K562 (cell line): ENCODE measurements around the gene CCDC106. TPM values are rescaled to one million over a fixed set of nuclear protein-coding genes. Genes with fewer than 3 reads are reported as not detected.
A peak's percentile ranks its signal among the peaks of the same experiment; 100 is the strongest.

Source experiments
- ATAC-seq: fragments of 200-7000 bp; cut with Tn5 transposase; 3 replicates; pipeline ENCODE4 v1.9.1; 2020; ENCODE audit warnings: moderate library complexity
- BruUV-seq: library from RNA; stranded (reverse); fragments of 400-500 nt; replicated peaks from 2 replicates; lab custom pipeline; 2021; lab: Mats Ljungman, UMichigan
- CTCF ChIA-PET: fragments of 300-600 bp; formaldehyde crosslinking; extraction: SDS; loops from one replicate; lab custom pipeline; 2021; ENCODE audit warnings: low intra/inter-chr PET ratio; lab: Yijun Ruan, JAX
- POLR2A ChIA-PET: fragments of 300-600, 350-650 bp; sonication (Branson Sonifier 250); formaldehyde crosslinking; extraction: SDS; loops from one replicate; lab custom pipeline; 2021; ENCODE audit warnings: antibody characterized with exemption, inconsistent platforms; lab: Yijun Ruan, JAX
- DNase-seq, 4 experiments: peaks; one replicate each; pipeline versions ENCODE4 v3.0.0 to v3.0.0-alpha.2; 2011 to 2018; ENCODE audit warnings: low spot score in 3 of 4, mixed read lengths in 3 of 4; ENCODE audit errors: extremely low read depth in 1 of 4
- FAIRE-seq: peaks from 2 replicates; lab custom pipeline; 2011; peaks lifted over from hg19 to GRCh38; lab: Jason Lieb, UNC
- H2AFZ ChIP-seq: 2 replicates; pipeline ENCODE4 v1.6.0; 2011; ENCODE audit warnings: low read depth, low read length, control low read depth, inconsistent platforms
- H3K27ac ChIP-seq: fragments of 200-600 bp; 3 replicates; pipeline ENCODE4 v1.8.0; 2011; ENCODE audit warnings: low read depth, mild to moderate bottlenecking, control low read depth, inconsistent platforms, low read length, moderate library complexity, mixed read lengths; ENCODE audit errors: extremely low read depth
- H3K27me3 ChIP-seq, 2 experiments: fragments of 300-600 bp in 1 of 2; 2 replicates in 1 of 2; 3 replicates in 1 of 2; pipeline versions ENCODE4 v1.6.0 to v1.8.0; 2011; ENCODE audit warnings: inconsistent platforms in 2 of 2, low read length in 2 of 2, mild to moderate bottlenecking in 1 of 2, mixed read lengths in 1 of 2, moderate library complexity in 1 of 2; ENCODE audit not compliant: control insufficient read depth in 2 of 2, insufficient read depth in 2 of 2
- H3K36me3 ChIP-seq: fragments of 300-600 bp; 3 replicates; pipeline ENCODE4 v1.8.0; 2011; ENCODE audit warnings: mild to moderate bottlenecking, low read length, inconsistent platforms; ENCODE audit not compliant: control insufficient read depth, insufficient read depth
- H3K4me1 ChIP-seq, 2 experiments: fragments of 200-600 bp in 1 of 2; replicated peaks in 1 of 2; 2 replicates in 1 of 2; 3 replicates in 1 of 2; pipeline versions ENCODE4 v1.5.1 to v1.8.0; 2011; ENCODE audit warnings: inconsistent platforms in 2 of 2, low read length in 2 of 2, mild to moderate bottlenecking in 1 of 2, mixed read lengths in 1 of 2, moderate library complexity in 1 of 2; ENCODE audit not compliant: control insufficient read depth in 2 of 2, insufficient read depth in 2 of 2
- H3K4me2 ChIP-seq: 2 replicates; pipeline ENCODE4 v1.6.1; 2011; ENCODE audit warnings: low read length, control low read depth, inconsistent platforms, mixed read lengths; ENCODE audit not compliant: insufficient read depth
- H3K4me3 ChIP-seq: fragments of 200-600 bp; sonication (generic), shearing (Covaris generic); 2 replicates; pipeline ENCODE4 v1.5.1; 2016; ENCODE audit warnings: control low read depth, inconsistent platforms
- H3K79me2 ChIP-seq: fragments of 200-600 bp; 3 replicates; pipeline ENCODE4 v1.8.0; 2011; ENCODE audit warnings: low read length, inconsistent platforms; ENCODE audit not compliant: control insufficient read depth, insufficient read depth
- H3K9ac ChIP-seq, 2 experiments: 2 replicates each; pipeline versions ENCODE4 v1.6.0 to v1.6.1; 2011; ENCODE audit warnings: low read depth in 2 of 2, low read length in 2 of 2, control low read depth in 1 of 2, inconsistent platforms in 1 of 2, mild to moderate bottlenecking in 1 of 2, mixed read lengths in 1 of 2; ENCODE audit not compliant: insufficient read depth in 1 of 2
- H3K9me1 ChIP-seq: one replicate; pipeline ENCODE4 v1.6.0; 2011; ENCODE audit warnings: inconsistent platforms, mild to moderate bottlenecking, low read length, moderate library complexity; ENCODE audit not compliant: control insufficient read depth, insufficient read depth
- H3K9me3 ChIP-seq: replicated peaks from 2 replicates; pipeline ENCODE4 v1.5.1; 2011; ENCODE audit warnings: low read depth, low read length, inconsistent platforms; ENCODE audit not compliant: control insufficient read depth, insufficient read depth
- H4K20me1 ChIP-seq: replicated peaks from 2 replicates; pipeline ENCODE4 v1.6.1; 2011; ENCODE audit warnings: low read length, inconsistent platforms, mixed read lengths; ENCODE audit not compliant: control insufficient read depth, insufficient read depth
- DACH1 ChIP-seq: fragments of 450-650 bp; IDR thresholded peaks from 2 replicates; pipeline ENCODE4 v1.6.1; 2018; ENCODE audit not compliant: partially characterized antibody
- MECOM ChIP-seq: fragments of 250-450 bp; sonication (Bioruptor Pico); IDR thresholded peaks from 2 replicates; pipeline ENCODE4 v1.8.0; 2022; ENCODE audit warnings: inconsistent platforms
- PCBP1 ChIP-seq: fragments of 200-400 bp; formaldehyde crosslinking; IDR thresholded peaks from 2 replicates; pipeline ENCODE4 v1.6.1; 2018; ENCODE audit warnings: mild to moderate bottlenecking, low read depth, low read length; ENCODE audit not compliant: poor library complexity, severe bottlenecking
- POLR2G ChIP-seq: fragments of 200-400 bp; formaldehyde crosslinking; IDR thresholded peaks from 2 replicates; pipeline ENCODE4 v1.6.1; 2017; ENCODE audit warnings: low read depth, mild to moderate bottlenecking, antibody characterized with exemption, low read length, moderate library complexity
- SIN3A ChIP-seq, 2 experiments: fragments of 150-350 bp in 1 of 2; IDR thresholded peaks; 2 replicates each; pipeline ENCODE4 v1.6.1; 2011 to 2016; ENCODE audit warnings: borderline replicate concordance in 2 of 2, low read depth in 2 of 2, low read length in 2 of 2, mild to moderate bottlenecking in 2 of 2, moderate library complexity in 2 of 2; ENCODE audit not compliant: control insufficient read depth in 1 of 2
- SIRT6 ChIP-seq: IDR thresholded peaks from one replicate; pipeline ENCODE4 v1.6.1; 2012; ENCODE audit warnings: low read depth, mild to moderate bottlenecking, control low read depth, inconsistent platforms, low read length, moderate library complexity
- TFAP4 ChIP-seq: sonication (generic); formaldehyde crosslinking; IDR thresholded peaks from 2 replicates; pipeline ENCODE4 v1.8.0; 2022; ENCODE audit warnings: missing genetic modification reagents, mild to moderate bottlenecking, moderate library complexity, borderline replicate concordance
- ZBTB33 ChIP-seq: sonication (generic); formaldehyde crosslinking; IDR thresholded peaks from 2 replicates; pipeline ENCODE4 v1.8.1; 2023; ENCODE audit warnings: mild to moderate bottlenecking, missing genetic modification reagents
- WGBS: fragments of 100-300 bp; shearing (Covaris generic); methylation state at CpG from one replicate; pipeline ENCODE4 v1.1.6; 2016; ENCODE audit warnings: low coverage, mixed read lengths; ENCODE audit not compliant: insufficient coverage; ENCODE audit errors: missing lambda C conversion rate; 5-methylcytosine and 5-hydroxymethylcytosine counted together
- in situ Hi-C: fragments of 300-500 bp; cut with MboI; formaldehyde crosslinking; loops from 4 replicates; pipeline ENCODE4 v1.15.0; 2018; ENCODE audit warnings: inconsistent platforms, mixed read lengths
- intact Hi-C: fragments of 100-400 bp; cut with micrococcal nuclease; formaldehyde crosslinking; loops from 2 replicates; pipeline ENCODE4 v1.14.2; 2022
- polyA plus RNA-seq, 8 experiments: library from polyadenylated mRNA; depleted of rRNA in 4 of 8; stranded (reverse) in 5 of 8; unstranded in 3 of 8; fragments of >200 nt; fragmentation: Nextera tagmentation in 2 of 8; fragmentation: Illumina TruSeq in 1 of 8; extraction: Ambion mirVana in 2 of 8; extraction: Trizol in 1 of 8; gene quantifications; 2 replicates each; pipeline versions ENCODE4 v1.2.1 to v1.2.3, GENCODE V29; 2011 to 2014; ENCODE audit warnings: inconsistent platforms in 1 of 8, missing spikeins in 1 of 8
- total RNA-seq, 7 experiments: library from RNA; depleted of rRNA in 6 of 7; stranded (reverse); fragments of >200 nt in 6 of 7; fragmentation: Illumina TruSeq in 2 of 7; extraction: Trizol in 2 of 7; gene quantifications; 2 replicates each; pipeline versions ENCODE4 v1.2.1 to v1.2.3, GENCODE V29; 2011 to 2021; ENCODE audit warnings: low replicate concordance in 1 of 7
- TF ChIP-seq, protein P1 (sequence below): fragments of 200-800 bp; sonication (Bioruptor generic); IDR thresholded peaks from 2 replicates; pipeline ENCODE4 v1.6.1; 2017; ENCODE audit warnings: missing genetic modification characterization, missing compliant biosample characterization

Gene CCDC106
- total and polyA plus RNA-seq, 9 of the 15 experiments (the other 6 are each of a cell fraction or from before 2014, with no cell fraction given), result 0.10 to 27.5 (median 15.0) TPM; not detected in 1

DNA sequence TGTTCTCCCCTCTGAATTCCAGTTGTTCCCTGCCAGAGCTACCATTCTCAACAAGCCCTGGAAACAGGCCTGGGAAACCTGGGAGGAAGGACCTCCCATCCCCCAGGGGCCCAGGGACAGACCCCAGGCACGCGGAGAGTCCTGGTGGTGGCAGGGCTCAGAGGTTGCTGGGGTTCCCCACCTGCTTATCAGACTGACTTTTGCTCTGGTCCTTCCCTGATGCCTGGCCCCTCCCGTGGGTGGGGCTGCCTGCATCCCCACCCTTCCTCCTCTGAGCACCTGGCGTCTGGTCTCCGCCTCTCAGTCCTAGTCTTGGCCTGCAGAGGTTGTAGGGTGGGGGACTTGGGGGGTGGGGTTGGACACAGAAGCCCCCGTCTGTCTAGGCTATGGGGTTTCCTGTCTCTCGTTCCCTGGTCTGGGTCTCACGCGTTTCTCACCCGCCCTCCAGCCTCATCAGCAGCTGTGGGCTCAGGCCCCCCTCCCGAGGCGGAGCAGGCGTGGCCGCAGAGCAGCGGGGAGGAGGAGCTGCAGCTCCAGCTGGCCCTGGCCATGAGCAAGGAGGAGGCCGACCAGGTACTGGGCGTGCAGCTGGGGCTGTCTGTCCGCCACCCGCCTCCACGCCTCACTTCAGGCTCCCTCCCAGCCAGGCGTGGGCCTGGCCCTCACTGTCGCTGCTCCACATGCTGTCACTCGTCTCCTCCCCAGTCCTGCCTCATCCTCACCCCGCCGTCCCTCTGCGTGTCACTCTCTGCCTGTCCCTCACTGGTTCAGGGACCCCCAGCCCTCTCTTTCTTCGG is 40.6 kb downstream of the CCDC106 start:
- intact Hi-C loops (no loop called here), in situ Hi-C loops (no loop called here)
- no peaks in the 10 kb centered on the region for H3K9me1 ChIP-seq
- peaks cover 39% of the 10 kb centered on the region for H4K20me1 ChIP-seq
- H3K79me2 ChIP-seq, result peaks cover 18% of the 10 kb centered on the region
- WGBS, result 61% methylated on average over 18 of the region's 27 CpGs
- peaks cover 0 to 59% of the 10 kb centered on the region in 2 experiments; a peak in 3 of 5 replicates for H3K4me1 ChIP-seq
- peaks cover 91% of the 10 kb centered on the region; the same call in 2 of the 3 replicates for H3K36me3 ChIP-seq
- H3K4me3 ChIP-seq, result no peak overlapping the region
- CTCF ChIA-PET, result no interaction called here
- no peak overlapping the region for H3K27ac ChIP-seq
- H3K4me2 ChIP-seq, result no peak overlapping the region
- H3K27me3 ChIP-seq, result no peaks in the 10 kb centered on the region
- POLR2A ChIA-PET, result interaction anchor here (0.5 kb wide), 1 partner anchor 34 kb away, joined by 4 read pairs; no protein-coding TSS in a partner anchor
- H3K9ac ChIP-seq, result peak overlapping the region in 1 of 2 experiments; percentile 45; a peak in 2 of 4 replicates
- FAIRE-seq (peak; percentile 26), ATAC-seq (peak; percentile 83), DNase-seq (peak; percentile 59 to 71 (median 65))
- no peak overlapping the region for H2AFZ ChIP-seq
- H3K9me3 ChIP-seq, result no peaks in the 10 kb centered on the region
- no TSS peak for BruUV-seq
- TF ChIP-seq DACH1, result peak; percentile 61
- TF ChIP-seq MECOM (CRISPR knock-in tag), result no peak
- TF ChIP-seq SIN3A (IDR thresholded peaks at IDR 0.05; ENCODE audit: borderline replicate concordance in 2 of 2, control insufficient read depth in 1 of 2, low read depth in 2 of 2, low read length in 2 of 2), result peak in 1 of 2 experiments; percentile 64; a peak in 1 of 4 replicates
- peak; percentile 97 for TF ChIP-seq ZBTB33 (CRISPR knock-in tag)
- TF ChIP-seq, protein P1, sequence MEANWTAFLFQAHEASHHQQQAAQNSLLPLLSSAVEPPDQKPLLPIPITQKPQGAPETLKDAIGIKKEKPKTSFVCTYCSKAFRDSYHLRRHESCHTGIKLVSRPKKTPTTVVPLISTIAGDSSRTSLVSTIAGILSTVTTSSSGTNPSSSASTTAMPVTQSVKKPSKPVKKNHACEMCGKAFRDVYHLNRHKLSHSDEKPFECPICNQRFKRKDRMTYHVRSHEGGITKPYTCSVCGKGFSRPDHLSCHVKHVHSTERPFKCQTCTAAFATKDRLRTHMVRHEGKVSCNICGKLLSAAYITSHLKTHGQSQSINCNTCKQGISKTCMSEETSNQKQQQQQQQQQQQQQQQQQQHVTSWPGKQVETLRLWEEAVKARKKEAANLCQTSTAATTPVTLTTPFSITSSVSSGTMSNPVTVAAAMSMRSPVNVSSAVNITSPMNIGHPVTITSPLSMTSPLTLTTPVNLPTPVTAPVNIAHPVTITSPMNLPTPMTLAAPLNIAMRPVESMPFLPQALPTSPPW (CRISPR knock-in tag), result peak; percentile 48
- TF ChIP-seq POLR2G, result 0 out of 2 replicates have a peak, but pooled peaks have one; percentile 14
- TF ChIP-seq TFAP4 (CRISPR knock-in tag), result peak; percentile 94
- TF ChIP-seq PCBP1, result peak; percentile 39
- no peak for TF ChIP-seq SIRT6
